GM10266 (cell line): ENCODE measurements around the gene PLEKHM3.
A peak's percentile ranks its signal among the peaks of the same experiment; 100 is the strongest.
"Not testable (repeated sequence)": the region's sequence is repeated elsewhere in the genome, so short reads cannot be mapped to it uniquely, and the experiment has no call there.

ENCODE experiments used
- DNase-seq: peaks from one replicate; pipeline ENCODE4 v3.0.0; 2012; ENCODE audit errors: extremely low spot score
- TF ChIP-seq, protein P1 (sequence below): IDR thresholded peaks from 2 replicates; pipeline ENCODE4 v1.5.1; 2012; ENCODE audit warnings: mild to moderate bottlenecking, low read depth; ENCODE audit not compliant: control insufficient read depth, insufficient read depth; ENCODE audit errors: missing control alignments

PLEKHM3 gene

GRCh38 chr2:207813942-207814341 is 211.4 kb downstream of the PLEKHM3 start:
- DNase-seq, result no peak
- TF ChIP-seq, protein P1, sequence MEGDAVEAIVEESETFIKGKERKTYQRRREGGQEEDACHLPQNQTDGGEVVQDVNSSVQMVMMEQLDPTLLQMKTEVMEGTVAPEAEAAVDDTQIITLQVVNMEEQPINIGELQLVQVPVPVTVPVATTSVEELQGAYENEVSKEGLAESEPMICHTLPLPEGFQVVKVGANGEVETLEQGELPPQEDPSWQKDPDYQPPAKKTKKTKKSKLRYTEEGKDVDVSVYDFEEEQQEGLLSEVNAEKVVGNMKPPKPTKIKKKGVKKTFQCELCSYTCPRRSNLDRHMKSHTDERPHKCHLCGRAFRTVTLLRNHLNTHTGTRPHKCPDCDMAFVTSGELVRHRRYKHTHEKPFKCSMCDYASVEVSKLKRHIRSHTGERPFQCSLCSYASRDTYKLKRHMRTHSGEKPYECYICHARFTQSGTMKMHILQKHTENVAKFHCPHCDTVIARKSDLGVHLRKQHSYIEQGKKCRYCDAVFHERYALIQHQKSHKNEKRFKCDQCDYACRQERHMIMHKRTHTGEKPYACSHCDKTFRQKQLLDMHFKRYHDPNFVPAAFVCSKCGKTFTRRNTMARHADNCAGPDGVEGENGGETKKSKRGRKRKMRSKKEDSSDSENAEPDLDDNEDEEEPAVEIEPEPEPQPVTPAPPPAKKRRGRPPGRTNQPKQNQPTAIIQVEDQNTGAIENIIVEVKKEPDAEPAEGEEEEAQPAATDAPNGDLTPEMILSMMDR, result no peak

- TF ChIP-seq, protein P1, result no peak
- DNase-seq, result no peak
These were observed 212.0 kb downstream of the PLEKHM3 start for GRCh38 chr2:207813221-207813916.

DNA sequence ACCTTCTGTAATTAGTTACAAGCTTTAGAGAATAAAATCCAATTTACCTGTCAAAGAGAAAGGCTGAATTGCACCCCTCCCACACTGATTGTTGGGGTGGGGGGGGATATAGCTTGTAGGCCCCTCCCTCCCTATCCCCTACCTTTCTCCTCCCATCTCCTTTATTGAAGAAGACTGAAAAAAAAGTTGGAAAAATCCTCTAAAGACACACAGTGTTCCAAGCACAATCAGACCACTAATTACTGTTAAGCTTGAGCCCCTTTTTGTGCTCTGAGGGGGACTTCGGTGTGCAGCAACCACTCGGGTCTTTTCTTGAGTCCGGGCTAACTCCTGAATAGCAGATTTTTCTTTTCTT is 212.6 kb downstream of the PLEKHM3 start:
- no peak for DNase-seq
- TF ChIP-seq, protein P1, result no peak

GRCh38 chr2:207812058-207812725 is 213.1 kb downstream of the PLEKHM3 start:
- TF ChIP-seq, protein P1, result no peak
- DNase-seq, result no peak

GRCh38 chr2:207811658-207812057 is 213.7 kb downstream of the PLEKHM3 start:
- not testable (repeated sequence) for DNase-seq

GRCh38 chr2:207810200-207810788 is 215.0 kb downstream of the PLEKHM3 start:
- DNase-seq, result no peak
- TF ChIP-seq, protein P1, result no peak

- TF ChIP-seq, protein P1, result no peak
- DNase-seq, result no peak
These were observed 217.2 kb downstream of the PLEKHM3 start for GRCh38 chr2:207808119-207808518.

DNA sequence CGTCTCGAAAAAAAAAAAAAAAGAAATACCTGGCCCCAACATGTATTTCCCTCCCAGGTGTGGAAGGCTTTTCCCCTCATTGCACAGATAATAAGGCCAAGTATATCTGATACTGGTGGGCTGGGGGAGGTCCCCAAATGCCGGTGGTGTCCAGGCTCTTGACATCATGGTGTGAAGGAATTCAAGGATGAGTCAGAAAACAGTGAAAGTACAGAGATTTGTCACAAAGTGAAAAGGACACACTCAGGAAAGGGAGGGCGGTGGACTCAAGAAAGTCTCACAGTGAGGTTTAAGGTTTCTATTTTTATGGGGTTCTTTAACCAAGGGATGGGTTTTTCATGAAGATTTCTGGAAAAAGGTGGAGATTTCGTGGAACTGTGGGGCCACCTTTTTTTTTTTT is 217.8 kb downstream of the PLEKHM3 start:
- peak; percentile 35 for DNase-seq
- TF ChIP-seq, protein P1, result no peak
